HG03280 (cell line): ENCODE data around the gene PARS2.

Experiments used
- ATAC-seq: cut with Tn5 transposase; IDR thresholded peaks from one replicate; pipeline ENCODE4 v1.9.1; 2021; ENCODE audit warnings: mild to moderate bottlenecking, moderate library complexity; ENCODE audit not compliant: unreplicated experiment

Gene PARS2

GRCh38 chr1:54800041-54800898 is 35.9 kb upstream of the PARS2 start:
- no peak for ATAC-seq

- ATAC-seq = no peak
These were observed 34.7 kb upstream of the PARS2 start for GRCh38 chr1:54798769-54799641.

GRCh38 chr1:54798206-54798605 is 33.9 kb upstream of the PARS2 start:
- ATAC-seq = no peak

GRCh38 chr1:54796902-54797301 is 32.6 kb upstream of the PARS2 start:
- no peak for ATAC-seq

GRCh38 chr1:54795841-54796468 is 31.6 kb upstream of the PARS2 start:
- no peak for ATAC-seq

GRCh38 chr1:54795356-54795665 is 31.0 kb upstream of the PARS2 start:
- no peak for ATAC-seq

GRCh38 chr1:54794451-54795355 is 30.4 kb upstream of the PARS2 start:
- ATAC-seq = no peak

GRCh38 chr1:54792686-54793282 is 28.5 kb upstream of the PARS2 start:
- no peak for ATAC-seq

GRCh38 chr1:54791880-54792522 is 27.7 kb upstream of the PARS2 start:
- no peak for ATAC-seq

- ATAC-seq = no peak
These were observed 24.1 kb upstream of the PARS2 start for GRCh38 chr1:54788459-54788858.

- ATAC-seq = no peak
These were observed 23.3 kb upstream of the PARS2 start for GRCh38 chr1:54787604-54788003.

GRCh38 chr1:54786778-54787177 is 22.5 kb upstream of the PARS2 start:
- no peak for ATAC-seq

GRCh38 chr1:54784066-54784465 is 19.7 kb upstream of the PARS2 start:
- no peak for ATAC-seq

GRCh38 chr1:54782588-54782987 is 18.3 kb upstream of the PARS2 start:
- ATAC-seq = no peak

GRCh38 chr1:54782156-54782555 is 17.8 kb upstream of the PARS2 start:
- no peak for ATAC-seq

- no peak for ATAC-seq
These were observed 16.9 kb upstream of the PARS2 start for GRCh38 chr1:54781023-54781723.

GRCh38 chr1:54777431-54777830 is 13.1 kb upstream of the PARS2 start:
- no peak for ATAC-seq

GRCh38 chr1:54777011-54777410 is 12.7 kb upstream of the PARS2 start:
- no peak for ATAC-seq
